ENCODE results near the gene ZC3H7A.

Gene ZC3H7A

DNA sequence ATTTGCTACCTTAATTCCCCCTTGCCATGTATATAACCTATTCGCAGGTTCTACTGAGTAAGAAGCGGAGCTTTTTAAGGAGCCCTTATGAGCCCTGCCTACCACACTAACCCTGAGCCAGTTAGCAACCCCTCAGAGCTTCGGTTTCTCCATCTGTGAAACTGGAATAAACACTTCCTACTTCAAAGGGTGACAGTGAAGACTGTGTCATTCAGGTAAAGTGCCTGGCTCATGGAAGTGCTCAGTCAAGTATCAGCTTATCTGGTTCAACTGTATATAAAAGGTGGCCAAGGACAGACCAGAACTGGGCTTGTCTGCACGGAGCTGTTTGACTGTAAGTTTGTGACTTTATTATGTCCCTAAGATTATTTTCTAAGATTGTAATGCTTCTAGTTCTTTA lies 85.4 kb downstream of the ZC3H7A start:
- peaks cover 11% of the 10 kb centered on the region for H3K36me3 ChIP-seq (replicated peaks)

DNA sequence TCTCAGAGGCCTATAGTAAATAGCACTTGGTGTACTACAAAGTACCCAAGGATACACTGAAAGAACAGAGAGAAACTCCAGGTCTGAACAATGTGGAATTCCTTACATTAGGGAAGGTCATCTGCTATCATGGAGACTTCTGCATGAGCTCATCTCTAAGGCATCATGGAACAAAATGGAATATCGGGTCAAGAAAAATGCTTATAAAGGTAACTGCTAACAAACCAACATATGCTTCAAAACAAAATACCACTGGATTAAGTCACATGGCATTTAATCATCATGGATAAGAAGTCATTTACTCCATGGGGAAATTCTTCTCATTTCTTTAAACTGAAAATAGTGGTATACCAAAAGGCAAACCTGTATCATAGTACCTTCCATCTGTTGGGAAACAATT lies 88.6 kb downstream of the ZC3H7A start:
- no peak for DNase-seq (ENCODE audit: low spot score in 2 of 2)
- H3K36me3 ChIP-seq (replicated peaks) = peaks cover 9% of the 10 kb centered on the region
- H3K9me3 ChIP-seq = no peaks in the 10 kb centered on the region
- H3K27me3 ChIP-seq (ENCODE audit: low read depth) = no peaks in the 10 kb centered on the region
- no peak overlapping the region for H3K4me3 ChIP-seq
- in situ Hi-C loops (cut with MboI; ENCODE audit: low sequenced_read_pairs) = no loop called here
- H3K4me1 ChIP-seq = no peaks in the 10 kb centered on the region

More for the DNA sequence above, 85.4 kb downstream of the ZC3H7A start:
- Histone ChIP-seq H3K9me3 (no peaks in the 10 kb centered on the region), H3K4me1 (no peaks in the 10 kb centered on the region), H3K27me3 (ENCODE audit: low read depth) (no peaks in the 10 kb centered on the region), H3K4me3 (no peak overlapping the region)
- in situ Hi-C loops (cut with MboI; ENCODE audit: low sequenced_read_pairs) = loop anchor here (5.0 kb wide), 1 partner anchor 314 kb away; no protein-coding TSS in a partner anchor
- DNase-seq (ENCODE audit: low spot score in 2 of 2) = no peak

GRCh38 chr16:11707679-11708197 lies 89.3 kb downstream of the ZC3H7A start:
- Histone ChIP-seq H3K36me3 (replicated peaks) (peaks cover 9% of the 10 kb centered on the region; the same call in 1 of the 2 replicates), H3K9me3 (no peaks in the 10 kb centered on the region), H3K27me3 (ENCODE audit: low read depth) (no peaks in the 10 kb centered on the region), H3K4me3 (no peak overlapping the region), H3K4me1 (no peaks in the 10 kb centered on the region)
- in situ Hi-C loops (cut with MboI; ENCODE audit: low sequenced_read_pairs) = no loop called here
- no peak for DNase-seq (ENCODE audit: low spot score in 2 of 2)

DNA sequence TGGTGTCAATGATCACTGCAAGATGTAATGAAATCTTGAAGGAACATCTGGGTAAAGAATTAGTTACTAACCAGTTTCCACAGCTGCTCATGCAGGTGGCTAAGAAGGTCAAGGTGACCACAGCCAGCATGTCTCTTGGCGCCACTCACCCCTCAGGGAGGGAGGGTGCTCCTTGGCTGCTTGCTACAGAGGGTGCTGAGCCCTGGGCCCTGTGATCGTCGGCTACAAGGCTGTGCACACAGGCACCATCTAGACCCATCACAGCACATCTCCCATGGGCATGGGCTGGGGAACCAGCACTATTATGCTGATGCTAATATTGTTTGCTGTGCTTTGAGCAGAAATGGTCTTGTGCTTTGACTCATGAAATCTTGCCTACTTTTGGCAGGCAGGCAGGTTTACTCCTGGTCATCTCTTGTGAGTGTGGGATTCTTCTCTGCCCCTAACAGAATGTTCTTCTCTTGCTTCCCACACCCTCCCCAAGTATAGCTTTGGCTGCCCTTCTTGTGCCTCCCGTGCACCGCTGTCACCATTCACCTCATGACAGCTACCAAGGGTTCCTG lies 90.8 kb downstream of the ZC3H7A start:
- peaks cover 11% of the 10 kb centered on the region for H3K36me3 ChIP-seq (replicated peaks)
- in situ Hi-C loops (cut with MboI; ENCODE audit: low sequenced_read_pairs) = no loop called here
- no peaks in the 10 kb centered on the region for H3K27me3 ChIP-seq (ENCODE audit: low read depth)
- H3K4me3 ChIP-seq = no peak overlapping the region
- H3K4me1 ChIP-seq = no peaks in the 10 kb centered on the region
- no peak for DNase-seq (ENCODE audit: low spot score in 2 of 2)
- H3K9me3 ChIP-seq = no peaks in the 10 kb centered on the region

DNA sequence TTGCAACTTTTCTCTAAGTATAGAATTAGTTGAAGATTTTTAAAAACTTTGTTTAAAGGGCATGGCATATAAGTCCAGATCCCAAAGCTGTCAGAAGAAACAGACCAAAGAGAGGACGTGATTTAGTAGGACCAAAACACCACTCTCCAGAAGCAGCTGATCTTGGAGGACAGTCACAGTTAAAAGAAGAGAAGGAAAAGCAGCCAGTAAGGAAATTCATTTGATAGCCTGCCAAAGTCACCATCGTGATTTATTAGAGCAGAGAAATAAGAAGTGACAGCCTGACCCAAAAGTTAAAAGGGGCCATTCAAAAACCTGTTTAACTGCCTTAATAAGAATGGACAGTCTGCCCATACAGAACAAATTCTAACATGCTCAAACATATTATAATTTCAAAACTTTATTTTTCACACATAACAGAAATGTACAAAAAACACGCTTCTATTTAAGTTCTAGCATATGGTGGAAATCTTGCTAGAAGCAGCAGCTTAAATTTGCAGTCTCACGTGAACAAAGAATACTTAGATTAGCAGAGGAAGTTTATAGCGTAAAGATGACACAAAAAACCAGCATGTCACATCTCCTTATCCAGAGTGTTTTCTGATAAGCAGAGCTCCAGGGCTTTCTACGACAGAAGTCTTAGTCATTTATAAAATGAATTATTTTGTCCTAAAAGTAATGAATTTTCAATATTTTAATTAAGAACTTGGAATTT lies 91.6 kb downstream of the ZC3H7A start:
- Histone ChIP-seq H3K4me1 (no peaks in the 10 kb centered on the region), H3K4me3 (no peak overlapping the region), H3K36me3 (replicated peaks) (peaks cover 8% of the 10 kb centered on the region), H3K27me3 (ENCODE audit: low read depth) (no peaks in the 10 kb centered on the region), H3K9me3 (no peaks in the 10 kb centered on the region)
- in situ Hi-C loops (cut with MboI; ENCODE audit: low sequenced_read_pairs) = no loop called here
- no peak for DNase-seq (ENCODE audit: low spot score in 2 of 2)
